GM13977 (cell line): Measurements from ENCODE around the gene EID2B.

Experiments used
- DNase-seq: peaks from one replicate; pipeline ENCODE4 v3.0.0; 2012; ENCODE audit warnings: low spot score
- CTCF ChIP-seq: IDR thresholded peaks from 2 replicates; pipeline ENCODE4 v1.5.1; 2012; ENCODE audit warnings: mild to moderate bottlenecking, control low read depth; ENCODE audit not compliant: insufficient read depth; ENCODE audit errors: extremely low read depth, missing control alignments
- in situ Hi-C: fragments of 300-500 bp; cut with MboI; formaldehyde crosslinking; loops from one replicate; pipeline ENCODE4 v1.12.0; 2022; ENCODE audit warnings: low sequenced_read_pairs, low pct_unique_long_range_greater_than_20kb, mixed read lengths, inconsistent platforms; ENCODE audit not compliant: unreplicated experiment

EID2B gene

GRCh38 chr19:39506598-39506943 is 26.1 kb downstream of the EID2B start:
- in situ Hi-C loops = no loop called here
- no peak for TF ChIP-seq CTCF
- DNase-seq = no peak

GRCh38 chr19:39502640-39503417 is 29.8 kb downstream of the EID2B start:
- peak; percentile 91 for DNase-seq
- peak; percentile 95 for TF ChIP-seq CTCF
- in situ Hi-C loops = no loop called here

- no peak for DNase-seq
- no peak for TF ChIP-seq CTCF
- in situ Hi-C loops = no loop called here
Observed at GRCh38 chr19:39501340-39501739, 31.3 kb downstream of the EID2B start.

GRCh38 chr19:39500543-39500942 is 32.1 kb downstream of the EID2B start:
- TF ChIP-seq CTCF = no peak
- no peak for DNase-seq
- in situ Hi-C loops = no loop called here

- TF ChIP-seq CTCF = no peak
- DNase-seq = no peak
- in situ Hi-C loops = no loop called here
Observed at GRCh38 chr19:39499932-39500331, 32.7 kb downstream of the EID2B start.

- no peak for DNase-seq
- in situ Hi-C loops = no loop called here
- TF ChIP-seq CTCF = no peak
Observed at GRCh38 chr19:39498798-39499642, 33.6 kb downstream of the EID2B start, which contains the start of gene DLL3. DLL3 (plus strand) TSS chr19:39498947; CDS start chr19:39498975, 28 bp downstream.
